HepG2 (cell line): Measurements from ENCODE around the gene PPM1H. TPM values are rescaled to one million over a fixed set of nuclear protein-coding genes. Genes with fewer than 3 reads are reported as not detected.

Source experiments
- AKAP8 ChIP-seq: sonication (generic); formaldehyde crosslinking; IDR thresholded peaks from 2 replicates; pipeline ENCODE4 v1.5.1; 2020; ENCODE audit warnings: mild to moderate bottlenecking, missing genetic modification reagents
- CCDC6 ChIP-seq: sonication (generic); formaldehyde crosslinking; IDR thresholded peaks from 2 replicates; pipeline ENCODE4 v1.8.1; 2022; ENCODE audit warnings: mild to moderate bottlenecking, missing genetic modification reagents, moderate library complexity
- CHD4 ChIP-seq: fragments of 200-600 bp; sonication (generic); IDR thresholded peaks from 2 replicates; pipeline ENCODE4 v1.7.0; 2017; ENCODE audit warnings: mild to moderate bottlenecking, low read length, borderline replicate concordance
- DMAP1 ChIP-seq: IDR thresholded peaks from 2 replicates; pipeline ENCODE4 v1.6.1; 2016
- FOXA3 ChIP-seq: IDR thresholded peaks from 2 replicates; pipeline ENCODE4 v1.6.1; 2016; ENCODE audit warnings: missing genetic modification reagents, missing compliant biosample characterization
- KLF13 ChIP-seq: sonication (generic); formaldehyde crosslinking; IDR thresholded peaks from 2 replicates; pipeline ENCODE4 v1.4.0; 2020; ENCODE audit warnings: mild to moderate bottlenecking, missing genetic modification reagents
- MAFG ChIP-seq: sonication (generic); formaldehyde crosslinking; IDR thresholded peaks from 2 replicates; pipeline ENCODE4 v1.5.1; 2020; ENCODE audit warnings: mild to moderate bottlenecking, missing genetic modification reagents
- MTF2 ChIP-seq: sonication (generic); formaldehyde crosslinking; IDR thresholded peaks from 2 replicates; pipeline ENCODE4 v1.5.0; 2020; ENCODE audit warnings: missing genetic modification reagents, borderline replicate concordance
- NFKBIZ ChIP-seq: IDR thresholded peaks from 2 replicates; pipeline ENCODE4 v1.6.1; 2018; ENCODE audit warnings: missing genetic modification reagents, missing compliant biosample characterization
- RBAK ChIP-seq: sonication (generic); formaldehyde crosslinking; IDR thresholded peaks from 2 replicates; pipeline ENCODE4 v1.5.1; 2020; ENCODE audit warnings: mild to moderate bottlenecking, missing genetic modification reagents
- TARDBP ChIP-seq: sonication (generic); formaldehyde crosslinking; IDR thresholded peaks from 2 replicates; pipeline ENCODE4 v1.8.0; 2022; ENCODE audit warnings: mild to moderate bottlenecking, missing genetic modification reagents
- ZNF124 ChIP-seq: sonication (generic); formaldehyde crosslinking; IDR thresholded peaks from 2 replicates; pipeline ENCODE4 v1.4.0; 2020; ENCODE audit warnings: missing genetic modification reagents
- ZNF383 ChIP-seq: sonication (generic); formaldehyde crosslinking; IDR thresholded peaks from 2 replicates; pipeline ENCODE4 v1.4.0; 2020; ENCODE audit warnings: missing genetic modification reagents, mild to moderate bottlenecking, borderline replicate concordance
- ZNF570 ChIP-seq: sonication (generic); formaldehyde crosslinking; IDR thresholded peaks from 2 replicates; pipeline ENCODE4 v1.4.0; 2020; ENCODE audit warnings: mild to moderate bottlenecking, missing genetic modification reagents, borderline replicate concordance
- ZNF615 ChIP-seq: sonication (generic); formaldehyde crosslinking; IDR thresholded peaks from 2 replicates; pipeline ENCODE4 v1.5.0; 2020; ENCODE audit warnings: mild to moderate bottlenecking, missing genetic modification reagents, borderline replicate concordance
- ZNF781 ChIP-seq: sonication (generic); formaldehyde crosslinking; IDR thresholded peaks from 2 replicates; pipeline ENCODE4 v1.5.1; 2020; ENCODE audit warnings: borderline replicate concordance, mild to moderate bottlenecking, missing genetic modification reagents; ENCODE audit errors: not compliant biosample characterization
- polyA plus RNA-seq, 8 experiments: library from polyadenylated mRNA; depleted of rRNA in 3 of 8; stranded (reverse) in 7 of 8; unstranded in 1 of 8; fragments of >200 nt; fragmentation: Illumina TruSeq in 4 of 8; extraction: Trizol in 4 of 8; gene quantifications; 2 replicates each; pipeline versions ENCODE4 v1.2.1 to v1.2.3, GENCODE V29; 2011 to 2016; ENCODE audit warnings: low read depth in 4 of 8, missing spikeins in 1 of 8, mixed read lengths in 1 of 8; ENCODE audit not compliant: insufficient read depth in 1 of 8
- total RNA-seq, 5 experiments: library from RNA; depleted of rRNA; stranded (reverse); fragments of >200 nt; fragmentation: Illumina TruSeq; extraction: Trizol; gene quantifications; 2 replicates each; pipeline ENCODE4 v1.2.3, GENCODE V29; 2016; ENCODE audit warnings: low read depth in 1 of 5
- TF ChIP-seq, protein P1 (sequence below): sonication (generic); formaldehyde crosslinking; IDR thresholded peaks from 2 replicates; pipeline ENCODE4 v1.4.0; 2020; ENCODE audit warnings: missing genetic modification reagents, borderline replicate concordance
- TF ChIP-seq, protein P2 (sequence below): sonication (generic); formaldehyde crosslinking; IDR thresholded peaks from 2 replicates; pipeline ENCODE4 v1.4.0; 2020; ENCODE audit warnings: missing genetic modification reagents, borderline replicate concordance
- TF ChIP-seq, protein P3 (sequence below): sonication (generic); formaldehyde crosslinking; conservative IDR thresholded peaks from 2 replicates; pipeline ENCODE4 v1.8.0; 2022; ENCODE audit warnings: mild to moderate bottlenecking, moderate library complexity, missing genetic modification reagents

Gene PPM1H
- total and polyA plus RNA-seq, 2 of the 13 experiments (the other 11 are each of a cell fraction or from before 2014, with no cell fraction given): 29.1 to 38.1 TPM

DNA sequence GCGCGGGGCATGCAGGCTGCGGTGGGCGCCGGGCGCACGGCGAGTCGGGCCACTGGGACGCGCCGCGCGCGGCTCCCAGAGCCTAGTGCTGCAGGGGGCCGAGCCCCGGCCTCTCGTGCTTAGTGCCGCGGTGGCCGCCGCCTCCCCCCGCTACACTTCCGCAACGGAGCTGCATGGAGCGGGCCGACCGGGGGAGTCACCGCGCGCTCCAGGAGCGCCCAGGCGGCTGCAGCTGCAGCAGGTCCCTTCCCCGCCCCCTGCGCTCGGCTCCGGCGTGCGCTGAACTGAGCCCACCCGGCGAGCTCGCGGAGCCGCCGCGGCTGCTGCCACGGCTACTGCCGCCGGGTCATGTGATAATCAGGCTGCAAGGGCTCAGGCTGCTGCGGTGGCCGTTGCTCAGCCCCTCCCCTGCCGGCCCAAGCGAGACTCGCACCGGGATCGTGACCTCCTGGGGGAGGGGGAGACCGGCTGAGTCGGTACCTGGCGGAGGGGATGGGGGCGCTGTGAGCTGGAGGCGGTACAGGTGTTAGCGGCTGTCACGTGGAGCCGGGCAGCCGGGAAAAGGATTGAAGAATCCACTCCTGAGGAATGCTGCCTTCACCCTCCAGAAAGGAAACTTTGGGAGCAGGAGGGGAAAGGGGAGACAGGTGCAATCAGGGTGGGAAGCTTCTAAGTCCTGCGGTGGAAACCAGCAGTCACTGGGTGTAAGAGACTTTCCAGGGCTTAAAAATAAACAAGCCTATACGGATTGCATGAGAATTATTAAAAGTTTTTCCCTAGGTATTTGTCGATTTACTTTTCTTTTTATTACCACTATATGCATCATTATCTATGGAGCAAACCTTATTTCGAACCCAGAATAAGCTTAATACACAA is at the start of gene PPM1H (continued):
- TF ChIP-seq ZNF570 (CRISPR knock-in tag): no peak
- no peak for TF ChIP-seq MTF2 (CRISPR knock-in tag)
- TF ChIP-seq AKAP8: no peak
- peak; percentile 88 for TF ChIP-seq DMAP1 (CRISPR knock-in tag)
- no peak for TF ChIP-seq RBAK (CRISPR knock-in tag)
- peak; percentile 84 for TF ChIP-seq CCDC6 (CRISPR knock-in tag)
- TF ChIP-seq, protein P1, sequence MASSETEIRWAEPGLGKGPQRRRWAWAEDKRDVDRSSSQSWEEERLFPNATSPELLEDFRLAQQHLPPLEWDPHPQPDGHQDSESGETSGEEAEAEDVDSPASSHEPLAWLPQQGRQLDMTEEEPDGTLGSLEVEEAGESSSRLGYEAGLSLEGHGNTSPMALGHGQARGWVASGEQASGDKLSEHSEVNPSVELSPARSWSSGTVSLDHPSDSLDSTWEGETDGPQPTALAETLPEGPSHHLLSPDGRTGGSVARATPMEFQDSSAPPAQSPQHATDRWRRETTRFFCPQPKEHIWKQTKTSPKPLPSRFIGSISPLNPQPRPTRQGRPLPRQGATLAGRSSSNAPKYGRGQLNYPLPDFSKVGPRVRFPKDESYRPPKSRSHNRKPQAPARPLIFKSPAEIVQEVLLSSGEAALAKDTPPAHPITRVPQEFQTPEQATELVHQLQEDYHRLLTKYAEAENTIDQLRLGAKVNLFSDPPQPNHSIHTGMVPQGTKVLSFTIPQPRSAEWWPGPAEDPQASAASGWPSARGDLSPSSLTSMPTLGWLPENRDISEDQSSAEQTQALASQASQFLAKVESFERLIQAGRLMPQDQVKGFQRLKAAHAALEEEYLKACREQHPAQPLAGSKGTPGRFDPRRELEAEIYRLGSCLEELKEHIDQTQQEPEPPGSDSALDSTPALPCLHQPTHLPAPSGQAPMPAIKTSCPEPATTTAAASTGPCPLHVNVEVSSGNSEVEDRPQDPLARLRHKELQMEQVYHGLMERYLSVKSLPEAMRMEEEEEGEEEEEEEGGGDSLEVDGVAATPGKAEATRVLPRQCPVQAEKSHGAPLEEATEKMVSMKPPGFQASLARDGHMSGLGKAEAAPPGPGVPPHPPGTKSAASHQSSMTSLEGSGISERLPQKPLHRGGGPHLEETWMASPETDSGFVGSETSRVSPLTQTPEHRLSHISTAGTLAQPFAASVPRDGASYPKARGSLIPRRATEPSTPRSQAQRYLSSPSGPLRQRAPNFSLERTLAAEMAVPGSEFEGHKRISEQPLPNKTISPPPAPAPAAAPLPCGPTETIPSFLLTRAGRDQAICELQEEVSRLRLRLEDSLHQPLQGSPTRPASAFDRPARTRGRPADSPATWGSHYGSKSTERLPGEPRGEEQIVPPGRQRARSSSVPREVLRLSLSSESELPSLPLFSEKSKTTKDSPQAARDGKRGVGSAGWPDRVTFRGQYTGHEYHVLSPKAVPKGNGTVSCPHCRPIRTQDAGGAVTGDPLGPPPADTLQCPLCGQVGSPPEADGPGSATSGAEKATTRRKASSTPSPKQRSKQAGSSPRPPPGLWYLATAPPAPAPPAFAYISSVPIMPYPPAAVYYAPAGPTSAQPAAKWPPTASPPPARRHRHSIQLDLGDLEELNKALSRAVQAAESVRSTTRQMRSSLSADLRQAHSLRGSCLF (CRISPR knock-in tag): no peak
- no peak for TF ChIP-seq ZNF781 (CRISPR knock-in tag)
- no peak for TF ChIP-seq NFKBIZ (CRISPR knock-in tag)
- TF ChIP-seq TARDBP (CRISPR knock-in tag): peak; percentile 96
- TF ChIP-seq ZNF383 (CRISPR knock-in tag): no peak
- TF ChIP-seq, protein P2, sequence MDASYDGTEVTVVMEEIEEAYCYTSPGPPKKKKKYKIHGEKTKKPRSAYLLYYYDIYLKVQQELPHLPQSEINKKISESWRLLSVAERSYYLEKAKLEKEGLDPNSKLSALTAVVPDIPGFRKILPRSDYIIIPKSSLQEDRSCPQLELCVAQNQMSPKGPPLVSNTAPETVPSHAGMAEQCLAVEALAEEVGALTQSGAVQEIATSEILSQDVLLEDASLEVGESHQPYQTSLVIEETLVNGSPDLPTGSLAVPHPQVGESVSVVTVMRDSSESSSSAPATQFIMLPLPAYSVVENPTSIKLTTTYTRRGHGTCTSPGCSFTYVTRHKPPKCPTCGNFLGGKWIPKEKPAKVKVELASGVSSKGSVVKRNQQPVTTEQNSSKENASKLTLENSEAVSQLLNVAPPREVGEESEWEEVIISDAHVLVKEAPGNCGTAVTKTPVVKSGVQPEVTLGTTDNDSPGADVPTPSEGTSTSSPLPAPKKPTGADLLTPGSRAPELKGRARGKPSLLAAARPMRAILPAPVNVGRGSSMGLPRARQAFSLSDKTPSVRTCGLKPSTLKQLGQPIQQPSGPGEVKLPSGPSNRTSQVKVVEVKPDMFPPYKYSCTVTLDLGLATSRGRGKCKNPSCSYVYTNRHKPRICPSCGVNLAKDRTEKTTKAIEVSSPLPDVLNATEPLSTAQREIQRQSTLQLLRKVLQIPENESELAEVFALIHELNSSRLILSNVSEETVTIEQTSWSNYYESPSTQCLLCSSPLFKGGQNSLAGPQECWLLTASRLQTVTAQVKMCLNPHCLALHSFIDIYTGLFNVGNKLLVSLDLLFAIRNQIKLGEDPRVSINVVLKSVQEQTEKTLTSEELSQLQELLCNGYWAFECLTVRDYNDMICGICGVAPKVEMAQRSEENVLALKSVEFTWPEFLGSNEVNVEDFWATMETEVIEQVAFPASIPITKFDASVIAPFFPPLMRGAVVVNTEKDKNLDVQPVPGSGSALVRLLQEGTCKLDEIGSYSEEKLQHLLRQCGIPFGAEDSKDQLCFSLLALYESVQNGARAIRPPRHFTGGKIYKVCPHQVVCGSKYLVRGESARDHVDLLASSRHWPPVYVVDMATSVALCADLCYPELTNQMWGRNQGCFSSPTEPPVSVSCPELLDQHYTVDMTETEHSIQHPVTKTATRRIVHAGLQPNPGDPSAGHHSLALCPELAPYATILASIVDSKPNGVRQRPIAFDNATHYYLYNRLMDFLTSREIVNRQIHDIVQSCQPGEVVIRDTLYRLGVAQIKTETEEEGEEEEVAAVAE: peak; percentile 53; the same call in 1 of the 2 replicates
- TF ChIP-seq CHD4: no peak
- TF ChIP-seq, protein P3, sequence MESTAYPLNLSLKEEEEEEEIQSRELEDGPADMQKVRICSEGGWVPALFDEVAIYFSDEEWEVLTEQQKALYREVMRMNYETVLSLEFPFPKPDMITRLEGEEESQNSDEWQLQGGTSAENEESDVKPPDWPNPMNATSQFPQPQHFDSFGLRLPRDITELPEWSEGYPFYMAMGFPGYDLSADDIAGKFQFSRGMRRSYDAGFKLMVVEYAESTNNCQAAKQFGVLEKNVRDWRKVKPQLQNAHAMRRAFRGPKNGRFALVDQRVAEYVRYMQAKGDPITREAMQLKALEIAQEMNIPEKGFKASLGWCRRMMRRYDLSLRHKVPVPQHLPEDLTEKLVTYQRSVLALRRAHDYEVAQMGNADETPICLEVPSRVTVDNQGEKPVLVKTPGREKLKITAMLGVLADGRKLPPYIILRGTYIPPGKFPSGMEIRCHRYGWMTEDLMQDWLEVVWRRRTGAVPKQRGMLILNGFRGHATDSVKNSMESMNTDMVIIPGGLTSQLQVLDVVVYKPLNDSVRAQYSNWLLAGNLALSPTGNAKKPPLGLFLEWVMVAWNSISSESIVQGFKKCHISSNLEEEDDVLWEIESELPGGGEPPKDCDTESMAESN (CRISPR knock-in tag): peak; percentile 96
- TF ChIP-seq FOXA3 (CRISPR knock-in tag): peak; percentile 86
- no peak for TF ChIP-seq ZNF615 (CRISPR knock-in tag)
- TF ChIP-seq MAFG (CRISPR knock-in tag): no peak
- peak; percentile 74; the same call in 1 of the 2 replicates for TF ChIP-seq ZNF124 (CRISPR knock-in tag)
- no peak for TF ChIP-seq KLF13 (CRISPR knock-in tag)
